ENCODE data around the gene KREMEN2. TPM values are rescaled to one million over a fixed set of nuclear protein-coding genes. Genes with fewer than 3 reads are reported as not detected.

The KREMEN2 gene
- total and polyA plus RNA-seq, 9 of the 15 experiments (the other 6 are each of a cell fraction or from before 2014, with no cell fraction given) = 0.04 to 7.7 (median 1.5) TPM; not detected in 1

DNA sequence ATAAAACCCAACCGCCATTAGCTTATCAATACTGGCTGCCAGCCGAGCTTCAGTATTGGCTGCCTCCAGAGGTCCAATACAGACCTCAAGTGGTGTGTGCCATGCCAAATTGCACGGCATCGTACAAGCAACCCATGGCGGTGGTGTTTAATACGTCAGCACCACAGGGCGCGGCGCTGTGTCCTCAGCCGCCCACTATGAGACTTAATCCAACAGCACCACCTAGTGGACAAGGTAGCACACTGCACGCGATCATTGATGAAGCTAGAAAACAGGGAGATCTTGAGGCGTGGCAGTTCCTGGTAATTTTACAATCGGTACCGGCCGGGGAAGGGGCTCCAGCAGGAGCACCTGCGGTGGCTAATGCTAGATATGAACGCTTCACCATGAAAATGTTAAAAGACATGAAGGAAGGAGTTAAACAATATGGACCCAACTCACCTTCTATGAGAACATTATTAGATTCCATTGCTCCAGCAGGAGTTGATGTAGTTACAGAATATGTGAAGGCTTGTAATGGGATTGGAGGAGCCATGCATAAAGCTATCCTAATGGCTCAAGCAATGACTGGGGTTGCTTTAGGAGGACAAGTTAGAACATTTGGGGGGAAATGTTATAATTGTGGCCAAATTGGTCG lies 36.9 kb upstream of the KREMEN2 start (continued):
- TF ChIP-seq EWSR1 (IDR thresholded peaks at IDR 0.05; ENCODE audit: borderline replicate concordance, low read depth, partially characterized antibody) (no peak), ZBTB8A (IDR thresholded peaks at IDR 0.05; ENCODE audit: partially characterized antibody) (no peak), CBX3 (IDR thresholded peaks at IDR 0.05; ENCODE audit: borderline replicate concordance in 1 of 2, low read length in 2 of 2) (no peak), MAFF (IDR thresholded peaks at IDR 0.05; ENCODE audit: low read length) (no peak), ARID4B (CRISPR knock-in tag; IDR thresholded peaks at IDR 0.05) (no peak), SIN3A (IDR thresholded peaks at IDR 0.05; ENCODE audit: borderline replicate concordance in 2 of 2, control insufficient read depth in 1 of 2, low read depth in 2 of 2, low read length in 2 of 2) (no peak), FOXK2 (conservative IDR thresholded peaks at IDR 0.05 in 1 of 2, IDR thresholded peaks at IDR 0.05 in 1 of 2; ENCODE audit: low read depth in 2 of 2) (0 out of 4 replicates have a peak, but pooled peaks have one; percentile 50 to 52), ZNF551 (CRISPR knock-in tag; IDR thresholded peaks at IDR 0.05) (no peak), RHOXF2B (CRISPR knock-in tag; conservative IDR thresholded peaks at IDR 0.05) (no peak), NR3C1 (CRISPR knock-in tag; IDR thresholded peaks at IDR 0.05) (no peak), TARDBP (IDR thresholded peaks at IDR 0.05) (no peak), ZNF217 (CRISPR knock-in tag; IDR thresholded peaks at IDR 0.05) (no peak), CBX2 (IDR thresholded peaks at IDR 0.05; ENCODE audit: insufficient read depth, low read length, poor library complexity, severe bottlenecking) (no peak), ZNF133 (CRISPR knock-in tag; IDR thresholded peaks at IDR 0.05) (no peak), STAT5B (CRISPR knock-in tag; IDR thresholded peaks at IDR 0.05) (no peak), RFX1 (IDR thresholded peaks at IDR 0.05) (no peak), EHMT2 (IDR thresholded peaks at IDR 0.05) (no peak), SMC3 (conservative IDR thresholded peaks at IDR 0.05; ENCODE audit: insufficient read depth, low read depth, low read length) (peak; percentile 81), GTF2F1 (IDR thresholded peaks at IDR 0.05; ENCODE audit: low read depth, low read length) (no peak)
- TF ChIP-seq, protein P1, sequence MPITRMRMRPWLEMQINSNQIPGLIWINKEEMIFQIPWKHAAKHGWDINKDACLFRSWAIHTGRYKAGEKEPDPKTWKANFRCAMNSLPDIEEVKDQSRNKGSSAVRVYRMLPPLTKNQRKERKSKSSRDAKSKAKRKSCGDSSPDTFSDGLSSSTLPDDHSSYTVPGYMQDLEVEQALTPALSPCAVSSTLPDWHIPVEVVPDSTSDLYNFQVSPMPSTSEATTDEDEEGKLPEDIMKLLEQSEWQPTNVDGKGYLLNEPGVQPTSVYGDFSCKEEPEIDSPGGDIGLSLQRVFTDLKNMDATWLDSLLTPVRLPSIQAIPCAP (CRISPR knock-in tag; IDR thresholded peaks at IDR 0.05; ENCODE audit: borderline replicate concordance) = no peak
- TF ChIP-seq, protein P2, sequence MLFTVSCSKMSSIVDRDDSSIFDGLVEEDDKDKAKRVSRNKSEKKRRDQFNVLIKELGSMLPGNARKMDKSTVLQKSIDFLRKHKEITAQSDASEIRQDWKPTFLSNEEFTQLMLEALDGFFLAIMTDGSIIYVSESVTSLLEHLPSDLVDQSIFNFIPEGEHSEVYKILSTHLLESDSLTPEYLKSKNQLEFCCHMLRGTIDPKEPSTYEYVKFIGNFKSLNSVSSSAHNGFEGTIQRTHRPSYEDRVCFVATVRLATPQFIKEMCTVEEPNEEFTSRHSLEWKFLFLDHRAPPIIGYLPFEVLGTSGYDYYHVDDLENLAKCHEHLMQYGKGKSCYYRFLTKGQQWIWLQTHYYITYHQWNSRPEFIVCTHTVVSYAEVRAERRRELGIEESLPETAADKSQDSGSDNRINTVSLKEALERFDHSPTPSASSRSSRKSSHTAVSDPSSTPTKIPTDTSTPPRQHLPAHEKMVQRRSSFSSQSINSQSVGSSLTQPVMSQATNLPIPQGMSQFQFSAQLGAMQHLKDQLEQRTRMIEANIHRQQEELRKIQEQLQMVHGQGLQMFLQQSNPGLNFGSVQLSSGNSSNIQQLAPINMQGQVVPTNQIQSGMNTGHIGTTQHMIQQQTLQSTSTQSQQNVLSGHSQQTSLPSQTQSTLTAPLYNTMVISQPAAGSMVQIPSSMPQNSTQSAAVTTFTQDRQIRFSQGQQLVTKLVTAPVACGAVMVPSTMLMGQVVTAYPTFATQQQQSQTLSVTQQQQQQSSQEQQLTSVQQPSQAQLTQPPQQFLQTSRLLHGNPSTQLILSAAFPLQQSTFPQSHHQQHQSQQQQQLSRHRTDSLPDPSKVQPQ (CRISPR knock-in tag; IDR thresholded peaks at IDR 0.05; ENCODE audit: borderline replicate concordance) = no peak

Data from K562 (cell line).